B cell (primary cell): ENCODE results near the gene NUDT3. TPM values are rescaled to one million over a fixed set of nuclear protein-coding genes. Genes with fewer than 3 reads are reported as not detected.
A peak's percentile ranks its signal among the peaks of the same experiment; 100 is the strongest.

Experiments
- ATAC-seq: fragments of 200-7000 bp; cut with Tn5 transposase; one replicate; pipeline ENCODE4 v1.10.0; 2021; ENCODE audit warnings: low read depth, mild to moderate bottlenecking, moderate number of reproducible peaks, moderate library complexity
- CTCF ChIA-PET: fragments of 350-600 bp; sonication (Branson Sonifier 250); formaldehyde crosslinking; loops from one replicate; lab custom pipeline; 2021; ENCODE audit warnings: antibody characterized with exemption, inconsistent platforms; lab: Charles Lee
- POLR2A ChIA-PET: fragments of 350-600 bp; sonication (Branson Sonifier 250); formaldehyde crosslinking; loops from one replicate; lab custom pipeline; 2021; ENCODE audit warnings: antibody characterized with exemption; lab: Charles Lee
- DNase-seq: peaks from one replicate; pipeline ENCODE4 v3.0.0; 2013
- H2AFZ ChIP-seq: 2 replicates; pipeline ENCODE4 v1.6.1; 2012; ENCODE audit warnings: mild to moderate bottlenecking, low read depth, low read length; ENCODE audit not compliant: insufficient read depth, poor library complexity, severe bottlenecking
- H3K27ac ChIP-seq, 2 donors: 1 replicate in 1 of 2; 2 replicates in 1 of 2; pipeline ENCODE4 v1.5.1; 2012 to 2013; ENCODE audit warnings: low read length in 2 of 2, mild to moderate bottlenecking in 2 of 2, moderate library complexity in 1 of 2
- H3K27me3 ChIP-seq, 4 experiments: fragments of 200-600 bp in 1 of 4; sonication (generic) in 1 of 4; replicated peaks in 1 of 4; 1 replicate in 2 of 4; 2 replicates in 2 of 4; pipeline versions ENCODE4 v1.6.1 to v1.7.0; 2013 to 2016; ENCODE audit warnings: low read length in 3 of 4, mild to moderate bottlenecking in 2 of 4, mixed read lengths in 1 of 4, moderate library complexity in 1 of 4; ENCODE audit not compliant: insufficient read depth in 4 of 4, control insufficient read depth in 3 of 4; ENCODE audit errors: control extremely low read depth in 1 of 4
- H3K36me3 ChIP-seq, 2 experiments: replicated peaks in 1 of 2; 1 replicate in 1 of 2; 2 replicates in 1 of 2; pipeline versions ENCODE4 v1.6.1 to v1.7.1; 2013; ENCODE audit warnings: low read length in 1 of 2; ENCODE audit not compliant: insufficient read depth in 2 of 2, control insufficient read depth in 1 of 2; ENCODE audit errors: control extremely low read depth in 1 of 2, extremely low read depth in 1 of 2
- H3K4me1 ChIP-seq, 2 donors: fragments of 200-600 bp in 1 of 2; sonication (generic) in 1 of 2; 1 replicate in 1 of 2; 2 replicates in 1 of 2; pipeline versions ENCODE4 v1.5.1 to v1.6.1; 2013 to 2017; ENCODE audit warnings: low read length in 2 of 2; ENCODE audit not compliant: control insufficient read depth in 2 of 2, insufficient read depth in 2 of 2
- H3K4me2 ChIP-seq: replicated peaks from 2 replicates; pipeline ENCODE3; 2012; ENCODE audit warnings: mild to moderate bottlenecking, low read depth, low read length; ENCODE audit not compliant: poor library complexity, severe bottlenecking
- H3K4me3 ChIP-seq, 5 experiments: fragments of 200-600 bp in 1 of 5; sonication (generic) in 1 of 5; 1 replicate in 3 of 5; 2 replicates in 2 of 5; pipeline versions ENCODE4 v1.5.1 to v1.7.0; 2011 to 2016; ENCODE audit warnings: low read length in 4 of 5, mild to moderate bottlenecking in 4 of 5, low read depth in 2 of 5, control low read depth in 1 of 5, moderate library complexity in 1 of 5; ENCODE audit not compliant: insufficient read depth in 1 of 5; ENCODE audit errors: control extremely low read depth in 1 of 5, extremely low read depth in 1 of 5
- H3K79me2 ChIP-seq: fragments of 200-600 bp; sonication (generic); one replicate; pipeline ENCODE4 v1.6.0; 2016; ENCODE audit warnings: low read length; ENCODE audit not compliant: control insufficient read depth, insufficient read depth
- H3K9ac ChIP-seq: fragments of 200-600 bp; sonication (generic); 2 replicates; pipeline ENCODE4 v1.6.1; 2017; ENCODE audit warnings: mild to moderate bottlenecking, low read length, moderate library complexity
- H3K9me3 ChIP-seq, 3 donors: one replicate each; pipeline versions ENCODE4 v1.6.1 to v1.7.1; 2013; ENCODE audit warnings: low read length in 2 of 3; ENCODE audit not compliant: control insufficient read depth in 2 of 3, insufficient read depth in 1 of 3; ENCODE audit errors: control extremely low read depth in 1 of 3
- H4K20me1 ChIP-seq: 2 replicates; pipeline ENCODE4 v1.6.0; 2012; ENCODE audit warnings: mild to moderate bottlenecking, low read length; ENCODE audit not compliant: insufficient read depth, control insufficient read depth, poor library complexity, severe bottlenecking
- H3K27ac Mint-ChIP-seq: one replicate; pipeline ENCODE4 v1.8.0; 2021; ENCODE audit warnings: mixed read lengths
- H3K27me3 Mint-ChIP-seq: one replicate; pipeline ENCODE4 v1.8.0; 2021; ENCODE audit warnings: mixed read lengths
- H3K4me1 Mint-ChIP-seq: one replicate; pipeline ENCODE4 v1.8.0; 2021; ENCODE audit warnings: mixed read lengths
- H3K4me3 Mint-ChIP-seq: one replicate; pipeline ENCODE4 v1.8.0; 2021; ENCODE audit warnings: mixed read lengths
- H3K9me3 Mint-ChIP-seq: one replicate; pipeline ENCODE4 v1.8.0; 2022; ENCODE audit warnings: mixed read lengths; ENCODE audit not compliant: insufficient read depth
- CTCF ChIP-seq: fragments of 200-600 bp; IDR thresholded peaks from one replicate; pipeline ENCODE4 v1.8.0; 2022; ENCODE audit warnings: antibody characterized with exemption, mild to moderate bottlenecking
- EZH2 ChIP-seq: IDR thresholded peaks from 2 replicates; pipeline ENCODE4 v1.6.1; 2012; ENCODE audit warnings: borderline replicate concordance, low read depth, mild to moderate bottlenecking, moderate library complexity, low read length; ENCODE audit not compliant: insufficient read depth, poor library complexity, severe bottlenecking
- WGBS: methylation state at CpG from one replicate; pipeline ENCODE4 v1.1.5; 2013; ENCODE audit warnings: missing lambda C conversion rate; ENCODE audit not compliant: insufficient coverage; 5-methylcytosine and 5-hydroxymethylcytosine counted together
- intact Hi-C: fragments of 100-400 bp; cut with micrococcal nuclease; formaldehyde crosslinking; loops from one replicate; pipeline ENCODE4 v1.10.0; 2022
- polyA plus RNA-seq: library from polyadenylated mRNA; depleted of rRNA; stranded (reverse); fragments of >200 nt; gene quantifications from 2 replicates; pipeline ENCODE4 v1.2.3, GENCODE V29; 2012
- total RNA-seq, 2 donors: library from RNA; stranded (reverse); fragments of 120-200 nt in 1 of 2; gene quantifications; 1 replicate in 1 of 2; 2 replicates in 1 of 2; pipeline versions ENCODE4 v1.2.3 to v1.2.4, GENCODE V29; 2013 to 2022

Gene NUDT3
- total and polyA plus RNA-seq, 2 donors (not counting 1 experiment from before 2014, with no cell fraction given), result 18.2 to 37.4 TPM

- peak overlapping the region in 1 of 2 donors; percentile 35 for H3K27ac ChIP-seq
- CTCF ChIA-PET, result interaction anchor here (2.8 kb wide), 2 partner anchors 46 to 173 kb away, joined by 15 to 19 read pairs; no protein-coding TSS in a partner anchor
- intact Hi-C loops, result no loop called here
- no peaks in the 10 kb centered on the region for H3K9me3 ChIP-seq
- H3K27me3 ChIP-seq, result no peaks in the 10 kb centered on the region
- WGBS, result 88% methylated on average over 6 of the region's 7 CpGs
- Mint-ChIP-seq H3K4me3 (no peak overlapping the region), H3K9me3 (no peaks in the 10 kb centered on the region), H3K27ac (peak overlapping the region; percentile 53), H3K27me3 (no peaks in the 10 kb centered on the region), H3K4me1 (peaks cover 57% of the 10 kb centered on the region)
- H3K36me3 ChIP-seq, result peaks cover 0 to 41% of the 10 kb centered on the region in 2 experiments
- H3K79me2 ChIP-seq, result peaks cover 38% of the 10 kb centered on the region
- ATAC-seq, result no peak
- no peak overlapping the region for H2AFZ ChIP-seq
- POLR2A ChIA-PET, result interaction anchor here (0.5 kb wide), 1 partner anchor 32 kb away, joined by 3 read pairs; no protein-coding TSS in a partner anchor
- no peak overlapping the region for H3K9ac ChIP-seq
- no peak overlapping the region for H3K4me2 ChIP-seq
- H3K4me3 ChIP-seq, result no peak overlapping the region
- peaks cover 16 to 34% of the 10 kb centered on the region in 2 donors for H3K4me1 ChIP-seq
- DNase-seq, result no peak
- no peak for TF ChIP-seq CTCF
- no peak for TF ChIP-seq EZH2
- H4K20me1 ChIP-seq, result peaks cover 70% of the 10 kb centered on the region
These were observed 150.0 kb downstream of the NUDT3 start for GRCh38 chr6:34242252-34243130.
